ENCODE results near the gene PDE5A.

- TF ChIP-seq CTCF (IDR thresholded peaks at IDR 0.05; ENCODE audit: low read length), result no peak
- no peak for TF ChIP-seq EZH2 (optimal IDR thresholded peaks at IDR 0.05; ENCODE audit: low read depth, low read length)
- no peak for TF ChIP-seq EZH2phosphoT487 (IDR thresholded peaks at IDR 0.05; ENCODE audit: low read length)
Measured at GRCh38 chr4:119666653-119667091, 38.1 kb upstream of the PDE5A start.

All from MM.1S (cell line).